ENCODE data around the gene CAP2.

DNA sequence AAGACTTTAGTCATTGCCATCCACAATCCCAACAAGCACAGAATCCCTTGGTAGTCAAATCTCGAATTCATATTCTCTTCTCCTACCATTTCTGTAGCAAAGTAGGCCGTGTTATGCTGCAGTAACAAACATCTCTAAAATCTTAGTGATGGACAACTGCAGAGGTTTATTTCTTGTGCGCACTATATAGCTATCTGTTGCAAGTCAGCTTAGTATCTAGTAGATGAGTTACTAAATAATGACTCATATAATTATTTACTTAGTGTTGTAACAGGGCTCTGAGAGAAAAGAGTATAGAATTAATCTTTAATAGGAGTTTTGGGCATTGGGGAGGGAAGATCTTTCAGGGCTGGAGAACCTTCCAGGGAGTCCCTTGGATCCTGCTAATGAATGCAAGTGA lies 73.3 kb downstream of the CAP2 start:
- TF ChIP-seq GATA2 (IDR thresholded peaks at IDR 0.05; ENCODE audit: low read depth, low read length) (no peak), GATA3 (IDR thresholded peaks at IDR 0.05; ENCODE audit: low read depth, low read length) (no peak)
